DND-41 (cell line): ENCODE measurements around the gene XPNPEP1.

ENCODE experiments used
- ATAC-seq: fragments of 200-7000 bp; cut with Tn5 transposase; 3 replicates; pipeline ENCODE4 v1.9.1; 2021; ENCODE audit warnings: low read depth; ENCODE audit not compliant: insufficient read depth
- DNase-seq: peaks from one replicate; pipeline ENCODE4 v3.0.0-alpha.2; 2020
- H2AFZ ChIP-seq: 2 replicates; pipeline ENCODE4 v1.6.0; 2012; ENCODE audit warnings: low read depth, low read length
- H3K27ac ChIP-seq: 2 replicates; pipeline ENCODE4 v1.5.1; 2012; ENCODE audit warnings: low read length, inconsistent platforms
- H3K27me3 ChIP-seq: fragments of 200-600 bp; sonication (generic); 2 replicates; pipeline ENCODE4 v1.6.0; 2012; ENCODE audit warnings: low read length, mild to moderate bottlenecking, inconsistent platforms; ENCODE audit not compliant: insufficient read depth, poor library complexity
- H3K36me3 ChIP-seq: 2 replicates; pipeline ENCODE4 v1.5.1; 2012; ENCODE audit warnings: low read length, inconsistent platforms; ENCODE audit not compliant: insufficient read depth
- H3K4me1 ChIP-seq: 2 replicates; pipeline ENCODE4 v1.5.1; 2012; ENCODE audit warnings: mild to moderate bottlenecking, low read length; ENCODE audit not compliant: insufficient read depth
- H3K4me2 ChIP-seq: 2 replicates; pipeline ENCODE4 v1.6.0; 2012; ENCODE audit warnings: mild to moderate bottlenecking, moderate library complexity, low read length, inconsistent platforms; ENCODE audit not compliant: insufficient read depth
- H3K4me3 ChIP-seq, 2 experiments: fragments of 200-600 bp in 1 of 2; shearing (Covaris generic) in 1 of 2; 2 replicates each; pipeline ENCODE4 v1.5.1; 2012 to 2016; ENCODE audit warnings: inconsistent platforms in 2 of 2, low read length in 2 of 2, mild to moderate bottlenecking in 2 of 2, low read depth in 1 of 2, moderate library complexity in 1 of 2
- H3K79me2 ChIP-seq: 2 replicates; pipeline ENCODE4 v1.6.0; 2012; ENCODE audit warnings: low read length, inconsistent platforms; ENCODE audit not compliant: insufficient read depth
- H3K9ac ChIP-seq: 2 replicates; pipeline ENCODE4 v1.6.0; 2012; ENCODE audit warnings: low read depth, mild to moderate bottlenecking, inconsistent platforms, low read length, moderate library complexity
- H3K9me3 ChIP-seq: 2 replicates; pipeline ENCODE4 v1.5.1; 2012; ENCODE audit warnings: low read length, moderate library complexity, mild to moderate bottlenecking, inconsistent platforms; ENCODE audit not compliant: insufficient read depth, severe bottlenecking
- H4K20me1 ChIP-seq: 2 replicates; pipeline ENCODE4 v1.6.0; 2012; ENCODE audit warnings: low read length; ENCODE audit not compliant: insufficient read depth
- EZH2 ChIP-seq: IDR thresholded peaks from 3 replicates; pipeline ENCODE4 v1.6.1; 2012; ENCODE audit warnings: borderline replicate concordance, low read depth, mild to moderate bottlenecking, moderate library complexity, low read length, inconsistent platforms; ENCODE audit not compliant: severe bottlenecking
- TF ChIP-seq, protein P1 (sequence below): IDR thresholded peaks from 2 replicates; pipeline ENCODE4 v1.5.1; 2012; ENCODE audit warnings: borderline replicate concordance, low read length, moderate library complexity, mild to moderate bottlenecking; ENCODE audit not compliant: poor library complexity, severe bottlenecking; ENCODE audit errors: extremely low read depth

XPNPEP1 gene

DNA sequence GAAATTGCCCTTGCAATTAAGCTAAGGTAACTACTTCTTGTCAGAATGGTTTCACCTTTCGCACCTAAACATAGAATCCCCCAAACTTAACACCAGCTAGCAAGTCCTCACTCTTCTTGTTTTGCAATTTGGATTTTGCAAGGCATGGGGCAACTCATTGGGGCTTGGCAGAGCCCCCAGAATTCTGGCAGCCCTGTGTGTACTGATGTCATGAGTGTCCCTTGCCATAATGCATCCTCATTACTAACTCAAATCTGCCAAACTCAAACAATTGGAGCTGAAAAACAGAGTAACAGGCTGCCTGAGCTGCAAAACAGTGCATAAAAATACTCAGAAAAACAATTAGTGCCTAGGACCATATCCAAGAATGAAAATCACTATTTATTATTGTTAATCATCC is 7.9 kb upstream of the XPNPEP1 start:
- no peak for ATAC-seq
- Histone ChIP-seq H3K4me3 (no peak overlapping the region), H3K9ac (no peak overlapping the region), H3K36me3 (no peaks in the 10 kb centered on the region), H4K20me1 (no peaks in the 10 kb centered on the region), H3K4me2 (no peak overlapping the region), H3K27me3 (no peaks in the 10 kb centered on the region), H3K27ac (no peak overlapping the region), H2AFZ (no peak overlapping the region), H3K9me3 (no peaks in the 10 kb centered on the region), H3K79me2 (no peaks in the 10 kb centered on the region), H3K4me1 (peaks cover 8% of the 10 kb centered on the region)
- no peak for DNase-seq
- no peak for TF ChIP-seq EZH2
- TF ChIP-seq, protein P1, sequence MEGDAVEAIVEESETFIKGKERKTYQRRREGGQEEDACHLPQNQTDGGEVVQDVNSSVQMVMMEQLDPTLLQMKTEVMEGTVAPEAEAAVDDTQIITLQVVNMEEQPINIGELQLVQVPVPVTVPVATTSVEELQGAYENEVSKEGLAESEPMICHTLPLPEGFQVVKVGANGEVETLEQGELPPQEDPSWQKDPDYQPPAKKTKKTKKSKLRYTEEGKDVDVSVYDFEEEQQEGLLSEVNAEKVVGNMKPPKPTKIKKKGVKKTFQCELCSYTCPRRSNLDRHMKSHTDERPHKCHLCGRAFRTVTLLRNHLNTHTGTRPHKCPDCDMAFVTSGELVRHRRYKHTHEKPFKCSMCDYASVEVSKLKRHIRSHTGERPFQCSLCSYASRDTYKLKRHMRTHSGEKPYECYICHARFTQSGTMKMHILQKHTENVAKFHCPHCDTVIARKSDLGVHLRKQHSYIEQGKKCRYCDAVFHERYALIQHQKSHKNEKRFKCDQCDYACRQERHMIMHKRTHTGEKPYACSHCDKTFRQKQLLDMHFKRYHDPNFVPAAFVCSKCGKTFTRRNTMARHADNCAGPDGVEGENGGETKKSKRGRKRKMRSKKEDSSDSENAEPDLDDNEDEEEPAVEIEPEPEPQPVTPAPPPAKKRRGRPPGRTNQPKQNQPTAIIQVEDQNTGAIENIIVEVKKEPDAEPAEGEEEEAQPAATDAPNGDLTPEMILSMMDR = no peak

DNA sequence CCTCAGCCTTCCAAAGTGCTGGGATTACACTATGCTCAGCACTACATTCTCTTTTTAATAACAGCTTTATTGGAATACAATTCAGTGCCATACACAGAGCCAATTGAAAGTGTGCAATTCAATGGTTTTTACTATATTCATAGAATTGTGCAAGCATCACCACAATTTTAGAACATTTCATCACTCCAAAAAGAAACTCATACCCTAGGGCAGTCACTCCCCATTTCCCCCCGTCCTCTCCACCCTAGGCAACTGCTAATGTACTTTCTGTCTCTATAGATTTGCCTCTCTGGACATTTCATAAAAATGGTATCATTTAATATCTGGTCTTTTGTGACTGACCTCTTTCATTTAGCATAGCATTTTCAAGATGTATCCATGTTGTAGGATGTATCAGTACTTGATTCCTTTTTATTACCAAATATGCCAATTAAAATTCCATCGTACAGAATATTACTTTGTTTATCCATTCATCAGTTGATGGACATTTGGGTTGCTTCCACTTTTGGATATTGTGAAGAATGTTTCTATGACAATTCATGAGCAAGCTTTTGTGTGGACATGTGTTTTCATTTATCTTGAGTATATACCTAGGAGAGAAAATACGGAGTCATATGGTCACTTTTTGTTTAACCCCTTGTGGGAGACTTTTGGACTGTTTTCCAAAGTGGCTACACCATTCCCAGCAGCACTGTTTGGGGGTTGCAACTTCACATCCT is 6.3 kb upstream of the XPNPEP1 start:
- H3K9me3 ChIP-seq = no peaks in the 10 kb centered on the region
- ATAC-seq (no peak), DNase-seq (no peak)
- H3K36me3 ChIP-seq = no peaks in the 10 kb centered on the region
- TF ChIP-seq, protein P1 = no peak
- no peak for TF ChIP-seq EZH2
- H3K27ac ChIP-seq = no peak overlapping the region
- H3K79me2 ChIP-seq = no peaks in the 10 kb centered on the region
- no peak overlapping the region for H3K4me2 ChIP-seq
- H3K4me3 ChIP-seq = no peak overlapping the region
- H3K9ac ChIP-seq = no peak overlapping the region
- no peaks in the 10 kb centered on the region for H4K20me1 ChIP-seq
- peaks cover 5% of the 10 kb centered on the region for H3K4me1 ChIP-seq
- no peaks in the 10 kb centered on the region for H3K27me3 ChIP-seq
- H2AFZ ChIP-seq = no peak overlapping the region

DNA sequence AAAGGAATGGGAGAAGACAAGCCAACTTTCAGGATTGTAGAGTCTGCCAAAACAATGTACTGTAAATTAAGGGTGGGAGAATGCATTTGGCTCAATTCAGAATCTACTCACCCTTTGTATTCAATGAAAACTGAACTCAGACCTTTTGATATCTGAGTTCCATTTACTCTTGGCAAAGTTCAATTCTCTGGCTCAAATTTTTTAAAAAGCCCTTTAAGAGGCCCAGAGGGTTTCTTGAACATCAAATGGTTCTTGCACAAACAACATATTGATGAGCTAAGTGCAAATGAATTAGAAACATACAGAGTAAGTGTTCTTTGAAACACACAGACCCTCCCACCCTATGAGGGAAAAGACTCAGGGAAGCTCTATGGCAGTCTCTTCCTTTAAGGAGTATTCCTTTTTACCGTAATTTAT is 5.2 kb upstream of the XPNPEP1 start:
- no peak for TF ChIP-seq EZH2
- TF ChIP-seq, protein P1 = no peak
- H3K27me3 ChIP-seq = peaks cover 5% of the 10 kb centered on the region

More for the DNA sequence above, 5.2 kb upstream of the XPNPEP1 start:
- H3K79me2 ChIP-seq = no peaks in the 10 kb centered on the region
- DNase-seq = no peak
- no peak overlapping the region for H3K27ac ChIP-seq
- H3K9me3 ChIP-seq = no peaks in the 10 kb centered on the region
- no peak overlapping the region for H3K9ac ChIP-seq
- no peak for ATAC-seq
- H3K4me2 ChIP-seq = no peak overlapping the region
- H3K36me3 ChIP-seq = no peaks in the 10 kb centered on the region
- no peaks in the 10 kb centered on the region for H4K20me1 ChIP-seq
- H3K4me3 ChIP-seq = no peak overlapping the region
- H3K4me1 ChIP-seq = peaks cover 8% of the 10 kb centered on the region
- no peak overlapping the region for H2AFZ ChIP-seq
